ENCODE measurements around the gene SELENOF. TPM values are rescaled to one million over a fixed set of nuclear protein-coding genes. Genes with fewer than 3 reads are reported as not detected.

Gene SELENOF
- total RNA-seq, 1 donor from 2014 or later = 95.2 TPM

GRCh38 chr1:86933562-86934377, 19.8 kb upstream of the SELENOF start:
- no peak for DNase-seq
- Mint-ChIP-seq H3K4me3 (ENCODE audit: unreplicated experiment) (no peak overlapping the region), H3K36me3 (ENCODE audit: unreplicated experiment) (no peaks in the 10 kb centered on the region), H3K4me1 (ENCODE audit: low read depth, unreplicated experiment) (peaks cover 12% of the 10 kb centered on the region), H3K9me3 (ENCODE audit: unreplicated experiment) (no peaks in the 10 kb centered on the region), H3K27ac (ENCODE audit: unreplicated experiment) (no peak overlapping the region), H3K27me3 (ENCODE audit: unreplicated experiment) (peaks cover 1% of the 10 kb centered on the region)
- TF ChIP-seq, protein P1, sequence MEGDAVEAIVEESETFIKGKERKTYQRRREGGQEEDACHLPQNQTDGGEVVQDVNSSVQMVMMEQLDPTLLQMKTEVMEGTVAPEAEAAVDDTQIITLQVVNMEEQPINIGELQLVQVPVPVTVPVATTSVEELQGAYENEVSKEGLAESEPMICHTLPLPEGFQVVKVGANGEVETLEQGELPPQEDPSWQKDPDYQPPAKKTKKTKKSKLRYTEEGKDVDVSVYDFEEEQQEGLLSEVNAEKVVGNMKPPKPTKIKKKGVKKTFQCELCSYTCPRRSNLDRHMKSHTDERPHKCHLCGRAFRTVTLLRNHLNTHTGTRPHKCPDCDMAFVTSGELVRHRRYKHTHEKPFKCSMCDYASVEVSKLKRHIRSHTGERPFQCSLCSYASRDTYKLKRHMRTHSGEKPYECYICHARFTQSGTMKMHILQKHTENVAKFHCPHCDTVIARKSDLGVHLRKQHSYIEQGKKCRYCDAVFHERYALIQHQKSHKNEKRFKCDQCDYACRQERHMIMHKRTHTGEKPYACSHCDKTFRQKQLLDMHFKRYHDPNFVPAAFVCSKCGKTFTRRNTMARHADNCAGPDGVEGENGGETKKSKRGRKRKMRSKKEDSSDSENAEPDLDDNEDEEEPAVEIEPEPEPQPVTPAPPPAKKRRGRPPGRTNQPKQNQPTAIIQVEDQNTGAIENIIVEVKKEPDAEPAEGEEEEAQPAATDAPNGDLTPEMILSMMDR (IDR thresholded peaks at IDR 0.05; ENCODE audit: partially characterized antibody, unreplicated experiment) = no peak

- H3K4me1 Mint-ChIP-seq (ENCODE audit: low read depth, unreplicated experiment) = peaks cover 12% of the 10 kb centered on the region
- no peak for DNase-seq
- TF ChIP-seq, protein P1 (IDR thresholded peaks at IDR 0.05; ENCODE audit: partially characterized antibody, unreplicated experiment) = no peak
- H3K27ac Mint-ChIP-seq (ENCODE audit: unreplicated experiment) = no peak overlapping the region
- no peaks in the 10 kb centered on the region for H3K9me3 Mint-ChIP-seq (ENCODE audit: unreplicated experiment)
- H3K4me3 Mint-ChIP-seq (ENCODE audit: unreplicated experiment) = no peak overlapping the region
- no peaks in the 10 kb centered on the region for H3K36me3 Mint-ChIP-seq (ENCODE audit: unreplicated experiment)
- H3K27me3 Mint-ChIP-seq (ENCODE audit: unreplicated experiment) = peaks cover 1% of the 10 kb centered on the region
Observed at GRCh38 chr1:86933051-86933450, 19.1 kb upstream of the SELENOF start.

DNA sequence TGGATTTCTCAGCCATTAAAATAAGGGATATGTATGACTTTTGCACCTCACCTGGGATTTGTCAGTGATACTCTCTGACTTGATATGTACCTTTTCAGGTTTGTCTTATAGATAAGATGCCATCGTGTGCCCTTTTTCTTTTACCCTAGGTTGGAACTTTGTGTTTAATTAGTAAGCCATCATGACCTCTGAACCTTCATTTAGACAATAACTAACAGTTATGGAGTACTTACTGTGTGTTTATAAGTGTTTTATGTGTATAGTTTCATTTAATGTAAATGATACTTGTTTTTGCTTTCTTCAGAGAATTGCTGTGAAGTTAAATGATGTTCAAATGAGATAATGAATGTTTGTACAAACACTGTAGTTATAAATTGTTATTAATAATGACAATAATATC, 14.9 kb upstream of the SELENOF start:
- H3K9me3 Mint-ChIP-seq (ENCODE audit: unreplicated experiment) = peaks cover under 1% of the 10 kb centered on the region
- H3K27ac Mint-ChIP-seq (ENCODE audit: unreplicated experiment) = no peak overlapping the region
- no peak for DNase-seq
- TF ChIP-seq, protein P1 (IDR thresholded peaks at IDR 0.05; ENCODE audit: partially characterized antibody, unreplicated experiment) = no peak
- H3K4me1 Mint-ChIP-seq (ENCODE audit: low read depth, unreplicated experiment) = peaks cover 6% of the 10 kb centered on the region
- no peak overlapping the region for H3K4me3 Mint-ChIP-seq (ENCODE audit: unreplicated experiment)
- peaks cover 1% of the 10 kb centered on the region for H3K27me3 Mint-ChIP-seq (ENCODE audit: unreplicated experiment)
- peaks cover 20% of the 10 kb centered on the region for H3K36me3 Mint-ChIP-seq (ENCODE audit: unreplicated experiment)

DNA sequence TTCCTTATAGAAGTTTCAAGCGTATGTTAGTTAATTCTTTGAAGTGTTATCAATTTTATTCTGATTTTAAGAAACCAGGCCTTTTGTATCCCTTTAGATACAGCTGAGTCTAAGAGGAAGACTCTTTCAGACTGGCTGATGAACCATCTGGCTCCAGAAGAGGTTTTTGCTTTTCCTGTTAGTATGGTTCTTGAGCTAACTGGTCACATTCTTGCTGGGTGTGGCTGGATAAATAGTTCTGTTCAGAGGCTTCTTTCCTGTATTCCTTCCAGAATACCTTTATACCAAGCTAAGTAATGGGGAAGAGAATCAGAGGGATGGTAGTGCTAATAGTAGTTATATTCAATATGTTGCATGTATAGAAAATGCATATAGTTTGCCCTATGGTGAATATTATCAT, 13.0 kb upstream of the SELENOF start:
- Mint-ChIP-seq H3K9me3 (ENCODE audit: unreplicated experiment) (peaks cover 7% of the 10 kb centered on the region), H3K27me3 (ENCODE audit: unreplicated experiment) (peaks cover 2% of the 10 kb centered on the region), H3K4me3 (ENCODE audit: unreplicated experiment) (no peak overlapping the region), H3K4me1 (ENCODE audit: low read depth, unreplicated experiment) (no peaks in the 10 kb centered on the region), H3K27ac (ENCODE audit: unreplicated experiment) (no peak overlapping the region), H3K36me3 (ENCODE audit: unreplicated experiment) (peaks cover 32% of the 10 kb centered on the region)
- DNase-seq = no peak
- TF ChIP-seq, protein P1 (IDR thresholded peaks at IDR 0.05; ENCODE audit: partially characterized antibody, unreplicated experiment) = no peak

DNA sequence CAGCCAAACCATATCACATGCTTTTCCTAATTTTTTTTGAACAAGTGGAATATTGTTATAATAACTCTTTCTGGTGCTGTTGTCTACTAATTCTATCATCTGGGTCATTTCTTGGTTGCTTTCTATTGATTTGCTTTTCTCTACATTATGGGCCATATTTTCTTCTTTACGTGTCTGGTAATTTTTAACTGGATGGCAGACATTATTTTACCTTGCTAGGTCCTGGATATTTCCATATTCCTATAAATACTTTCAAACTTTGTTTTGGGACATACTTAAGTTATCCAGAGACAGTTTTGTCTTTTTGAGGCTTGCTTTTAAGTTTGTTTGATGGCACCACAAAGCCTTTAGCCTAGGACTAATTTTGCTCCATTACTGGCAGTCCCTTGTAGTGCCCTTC, 11.8 kb upstream of the SELENOF start:
- peaks cover 32% of the 10 kb centered on the region for H3K36me3 Mint-ChIP-seq (ENCODE audit: unreplicated experiment)
- H3K9me3 Mint-ChIP-seq (ENCODE audit: unreplicated experiment) = peaks cover 7% of the 10 kb centered on the region
- DNase-seq = no peak
- H3K4me1 Mint-ChIP-seq (ENCODE audit: low read depth, unreplicated experiment) = no peaks in the 10 kb centered on the region
- peaks cover 2% of the 10 kb centered on the region for H3K27me3 Mint-ChIP-seq (ENCODE audit: unreplicated experiment)
- H3K27ac Mint-ChIP-seq (ENCODE audit: unreplicated experiment) = no peak overlapping the region
- no peak overlapping the region for H3K4me3 Mint-ChIP-seq (ENCODE audit: unreplicated experiment)
- TF ChIP-seq, protein P1 (IDR thresholded peaks at IDR 0.05; ENCODE audit: partially characterized antibody, unreplicated experiment) = no peak
